ENCODE data around the gene OR9G1.
"Not testable (repeated sequence)": the region's sequence is repeated elsewhere in the genome, so short reads cannot be mapped to it uniquely, and the experiment has no call there.

The OR9G1 gene, protein sequence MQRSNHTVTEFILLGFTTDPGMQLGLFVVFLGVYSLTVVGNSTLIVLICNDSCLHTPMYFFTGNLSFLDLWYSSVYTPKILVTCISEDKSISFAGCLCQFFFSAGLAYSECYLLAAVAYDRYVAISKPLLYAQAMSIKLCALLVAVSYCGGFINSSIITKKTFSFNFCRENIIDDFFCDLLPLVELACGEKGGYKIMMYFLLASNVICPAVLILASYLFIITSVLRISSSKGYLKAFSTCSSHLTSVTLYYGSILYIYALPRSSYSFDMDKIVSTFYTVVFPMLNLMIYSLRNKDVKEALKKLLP

DNA sequence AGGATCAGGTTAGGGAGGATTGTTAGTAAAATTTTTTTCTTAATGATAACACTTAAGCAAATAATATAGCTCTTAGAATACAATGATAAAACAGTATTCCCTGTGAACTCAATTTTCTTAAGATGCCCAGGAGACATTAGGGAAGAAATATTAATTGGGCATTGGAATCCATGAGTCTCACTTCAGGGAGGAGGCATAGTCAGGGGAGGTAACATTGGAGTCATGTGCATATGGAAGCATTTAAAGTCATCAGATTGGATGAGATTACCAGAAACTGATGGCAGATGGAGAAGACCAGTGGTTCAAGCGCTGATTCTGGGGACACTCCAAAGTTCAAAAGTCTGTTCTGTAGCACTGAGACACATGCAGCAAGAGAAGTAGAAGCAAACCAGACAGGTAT is at the start of gene OR9G1:
OR9G1 (plus strand) TSS at position 301 of the 400 bp plus-strand sequence. CDS start 1,293 bp downstream, outside the sequence.
- no peak for DNase-seq

DNA sequence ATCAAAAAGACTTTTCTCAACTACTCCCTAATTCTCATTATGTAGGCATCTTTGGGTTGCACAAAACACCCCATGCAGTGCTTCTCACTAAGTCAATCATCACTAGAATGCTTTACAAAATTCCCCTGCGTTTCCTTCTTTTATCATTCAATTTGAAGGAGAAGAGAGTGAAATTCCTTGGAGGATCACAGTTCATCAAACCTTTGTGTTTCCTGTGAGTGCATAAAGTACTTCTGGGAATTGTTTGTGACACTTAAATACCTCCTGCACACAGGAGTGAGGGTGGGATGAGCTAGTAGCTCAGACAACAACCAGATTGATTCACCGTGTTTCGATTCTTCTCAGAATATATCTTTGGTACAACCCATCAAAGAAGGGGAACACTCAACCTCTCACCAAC is 39.1 kb upstream of the OR9G1 start:
- no peak for DNase-seq

DNA sequence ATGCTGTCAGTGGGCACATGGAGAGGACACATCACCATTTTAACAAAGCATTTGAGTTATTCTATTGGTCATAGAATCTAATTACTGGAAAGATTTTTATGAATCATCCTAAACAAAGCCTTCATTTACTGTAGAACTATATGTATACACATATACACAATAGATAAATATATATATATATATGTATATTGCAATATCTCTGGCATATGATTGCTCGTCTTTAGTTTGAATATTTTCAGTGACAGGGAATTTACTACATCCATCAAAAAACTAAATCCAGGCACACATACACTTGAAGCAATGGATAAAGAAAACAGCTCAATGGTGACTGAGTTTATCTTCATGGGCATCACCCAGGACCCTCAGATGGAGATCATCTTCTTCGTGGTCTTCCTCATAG is 35.5 kb upstream of the OR9G1 start, which contains the start of gene OR5AR1:
OR5AR1 (plus strand) TSS at position 301 of the 400 bp plus-strand sequence; CDS start at position 301, 0 bp downstream.
- no peak for DNase-seq

- no peak for DNase-seq
These were observed 27.9 kb upstream of the OR9G1 start for GRCh38 chr11:56670984-56671383.

GRCh38 chr11:56688554-56689100 is 10.3 kb upstream of the OR9G1 start:
- no peak for DNase-seq

- not testable (repeated sequence) for DNase-seq
These were observed 7.7 kb upstream of the OR9G1 start for GRCh38 chr11:56691179-56691578.

- no peak for DNase-seq
These were observed 5.5 kb upstream of the OR9G1 start for GRCh38 chr11:56693428-56693827.

DNA sequence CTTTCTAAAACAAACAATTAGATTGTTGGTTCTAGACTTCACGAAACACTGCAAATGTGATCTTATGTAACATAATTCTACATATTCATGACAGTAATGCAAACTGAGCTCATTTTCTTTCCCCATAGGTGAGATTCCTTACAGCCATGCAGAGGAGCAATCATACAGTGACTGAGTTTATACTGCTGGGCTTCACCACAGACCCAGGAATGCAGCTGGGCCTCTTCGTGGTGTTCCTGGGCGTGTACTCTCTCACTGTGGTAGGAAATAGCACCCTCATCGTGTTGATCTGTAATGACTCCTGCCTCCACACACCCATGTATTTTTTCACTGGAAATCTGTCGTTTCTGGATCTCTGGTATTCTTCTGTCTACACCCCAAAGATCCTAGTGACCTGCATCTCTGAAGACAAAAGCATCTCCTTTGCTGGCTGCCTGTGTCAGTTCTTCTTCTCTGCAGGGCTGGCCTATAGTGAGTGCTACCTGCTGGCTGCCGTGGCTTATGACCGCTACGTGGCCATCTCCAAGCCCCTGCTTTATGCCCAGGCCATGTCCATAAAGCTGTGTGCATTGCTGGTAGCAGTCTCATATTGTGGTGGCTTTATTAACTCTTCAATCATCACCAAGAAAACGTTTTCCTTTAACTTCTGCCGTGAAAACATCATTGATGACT is 1.5 kb downstream of the OR9G1 start:
- no peak for DNase-seq

DNA sequence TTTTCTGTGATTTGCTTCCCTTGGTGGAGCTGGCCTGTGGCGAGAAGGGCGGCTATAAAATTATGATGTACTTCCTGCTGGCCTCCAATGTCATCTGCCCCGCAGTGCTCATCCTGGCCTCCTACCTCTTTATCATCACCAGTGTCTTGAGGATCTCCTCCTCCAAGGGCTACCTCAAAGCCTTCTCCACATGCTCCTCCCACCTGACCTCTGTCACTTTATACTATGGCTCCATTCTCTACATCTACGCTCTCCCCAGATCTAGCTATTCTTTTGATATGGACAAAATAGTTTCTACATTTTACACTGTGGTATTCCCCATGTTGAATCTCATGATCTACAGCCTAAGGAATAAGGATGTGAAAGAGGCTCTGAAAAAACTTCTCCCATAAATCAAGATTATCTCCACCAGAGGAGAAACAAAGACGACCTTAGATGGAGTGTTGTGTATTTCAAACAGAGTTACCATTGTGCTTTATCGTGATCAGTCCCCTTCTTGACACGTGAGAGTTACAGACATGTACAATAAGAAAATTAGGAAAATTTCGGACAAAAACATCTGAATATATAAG is 2.1 kb downstream of the OR9G1 start:
- no peak for DNase-seq

- no peak for DNase-seq
These were observed 7.0 kb downstream of the OR9G1 start for GRCh38 chr11:56705784-56706396.

DNA sequence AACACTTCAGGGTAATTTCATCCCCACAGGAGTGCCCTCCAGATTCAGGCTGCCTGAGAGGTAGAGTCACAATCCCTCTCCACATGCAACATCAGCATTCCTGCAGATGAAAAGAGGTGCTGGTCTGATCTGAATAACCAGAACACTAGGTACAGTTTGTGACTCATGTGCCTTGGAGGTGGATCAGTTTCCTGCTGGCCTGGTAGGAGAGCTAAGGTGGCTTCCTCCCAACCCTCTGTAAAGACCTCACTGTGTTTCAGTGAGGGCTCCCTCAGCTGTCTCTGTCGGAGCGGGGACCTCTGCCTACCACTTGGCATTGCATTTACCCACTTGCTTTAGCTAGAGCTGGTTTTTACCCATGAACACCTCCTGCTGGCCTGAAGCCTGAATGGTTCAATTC is 7.6 kb downstream of the OR9G1 start:
- DNase-seq: no peak

GRCh38 chr11:56714206-56714605 is 15.3 kb downstream of the OR9G1 start:
- DNase-seq: no peak

- DNase-seq: no peak
These were observed 17.5 kb downstream of the OR9G1 start for GRCh38 chr11:56716379-56716854.

GRCh38 chr11:56720513-56720912 is 21.6 kb downstream of the OR9G1 start:
- DNase-seq: no peak

GRCh38 chr11:56740107-56740506 is 41.2 kb downstream of the OR9G1 start:
- no peak for DNase-seq

GRCh38 chr11:56740886-56741285 is 42.0 kb downstream of the OR9G1 start:
- no peak for DNase-seq

DNA sequence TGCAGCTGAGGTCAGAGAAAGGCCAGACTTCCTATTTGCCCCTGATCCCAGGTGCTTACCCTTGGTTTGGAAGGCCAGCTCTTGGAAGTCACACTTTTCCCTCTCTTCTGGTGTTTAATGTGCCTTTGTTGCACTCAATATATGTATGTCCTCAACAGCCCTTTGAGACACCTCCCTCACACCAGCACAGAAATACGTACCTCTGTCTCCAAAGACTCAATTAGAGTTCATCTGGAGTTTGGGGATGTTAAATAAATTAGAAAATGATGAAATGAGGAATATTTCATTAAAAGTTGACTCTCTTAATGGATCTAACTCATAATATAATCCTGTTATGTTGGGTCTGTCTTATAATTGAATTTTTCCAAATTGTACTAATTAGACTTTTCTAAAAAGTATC is 49.7 kb downstream of the OR9G1 start, which contains the start of gene OR9G4:
OR9G4 (minus strand) TSS at position 101 of the 400 bp plus-strand sequence. CDS start 4,931 bp downstream, outside the sequence.
- no peak for DNase-seq

DNA sequence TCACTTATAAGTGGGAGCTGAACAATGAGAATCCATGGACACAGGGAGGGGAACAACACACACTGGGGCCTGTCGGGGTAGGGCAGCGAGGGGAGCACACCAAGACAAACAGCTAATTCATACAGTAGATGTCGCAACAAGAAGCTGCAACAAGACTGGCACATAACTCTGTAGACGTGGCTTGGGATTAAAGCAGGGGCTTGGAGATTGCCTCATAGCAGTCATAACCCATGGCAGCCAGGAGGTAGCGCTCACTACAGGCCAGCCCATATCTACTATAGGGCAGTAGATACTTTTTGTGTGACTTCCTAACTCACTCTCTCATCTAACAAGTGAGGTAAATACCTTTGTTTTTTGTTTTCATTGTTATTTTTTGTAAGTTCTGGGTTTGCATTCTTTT is 51.3 kb downstream of the OR9G1 start:
- no peak for DNase-seq

GRCh38 chr11:56751480-56751879 is 52.6 kb downstream of the OR9G1 start:
- no peak for DNase-seq

All from NCI-H1436 (cell line).